Nucleus accumbens (tissue), 56 donors: ENCODE results near the gene IFTAP.
"Not testable (repeated sequence)": the region's sequence is repeated elsewhere in the genome, so short reads cannot be mapped to it uniquely, and the experiment has no call there.

Source experiments
- DNase-seq, 56 donors: peaks; one replicate each; lab custom pipeline; 2025; lab: John Stamatoyannopoulos, UW

IFTAP gene

GRCh38 chr11:36594316-36594989 is at the start of gene IFTAP:
Gene IFTAP, plus strand, starts transcription at chr11:36594502. Its CDS starts 15,602 bp downstream, at chr11:36610104.
- peak; percentile 15 to 89 (median 67) for DNase-seq

DNA sequence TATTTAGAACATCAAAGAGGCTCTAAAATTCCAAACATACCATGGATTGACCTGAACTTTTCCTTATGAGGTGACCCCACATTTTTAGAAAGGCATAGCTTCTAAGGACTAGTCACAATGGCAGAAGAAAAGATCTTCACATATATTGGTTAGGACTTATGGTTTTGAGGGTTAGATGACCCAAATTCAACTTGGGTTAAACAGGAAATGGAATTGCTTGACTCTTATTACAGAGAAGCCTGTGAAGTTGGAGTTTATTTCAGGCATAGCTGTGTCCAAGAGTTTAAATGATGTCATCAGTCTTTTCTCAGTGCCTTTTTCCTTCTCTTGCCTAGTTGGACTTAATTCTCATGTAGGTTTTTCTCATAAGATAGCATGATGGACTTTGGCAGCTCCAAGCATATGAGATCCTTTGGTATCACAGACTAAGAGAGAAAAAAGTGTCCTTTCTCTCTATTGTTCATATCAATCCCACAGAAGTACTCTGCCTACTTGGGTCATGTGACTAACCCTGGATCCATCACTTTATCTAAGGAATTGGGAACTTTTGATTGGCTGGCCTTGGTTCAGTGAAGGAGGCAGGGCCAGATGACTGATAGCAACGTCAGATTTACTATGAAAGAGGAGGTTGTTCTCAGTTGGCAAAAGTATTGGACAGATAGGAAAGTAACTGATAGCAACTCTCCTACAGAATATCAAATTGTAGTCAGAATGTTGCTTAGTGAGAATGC is 43.8 kb upstream of the IFTAP start:
- no peak for DNase-seq

DNA sequence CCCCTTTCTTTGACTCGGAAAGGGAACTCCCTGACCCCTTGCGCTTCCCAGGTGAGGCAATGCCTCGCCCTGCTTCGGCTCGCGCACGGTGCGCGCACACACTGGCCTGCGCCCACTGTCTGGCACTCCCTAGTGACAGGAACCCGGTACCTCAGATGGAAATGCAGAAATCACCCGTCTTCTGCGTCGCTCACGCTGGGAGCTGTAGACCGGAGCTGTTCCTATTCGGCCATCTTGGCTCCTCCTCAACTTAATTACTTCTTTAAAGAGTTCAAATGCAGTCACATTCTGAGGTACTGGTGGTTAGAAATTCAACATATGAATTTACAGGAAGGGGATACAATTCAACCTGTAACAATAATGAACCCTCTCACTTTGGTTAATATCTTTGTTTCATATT is 36.9 kb upstream of the IFTAP start:
- not testable (repeated sequence) for DNase-seq

- DNase-seq, result no peak
Observed at GRCh38 chr11:36557991-36558390, 36.3 kb upstream of the IFTAP start.

DNA sequence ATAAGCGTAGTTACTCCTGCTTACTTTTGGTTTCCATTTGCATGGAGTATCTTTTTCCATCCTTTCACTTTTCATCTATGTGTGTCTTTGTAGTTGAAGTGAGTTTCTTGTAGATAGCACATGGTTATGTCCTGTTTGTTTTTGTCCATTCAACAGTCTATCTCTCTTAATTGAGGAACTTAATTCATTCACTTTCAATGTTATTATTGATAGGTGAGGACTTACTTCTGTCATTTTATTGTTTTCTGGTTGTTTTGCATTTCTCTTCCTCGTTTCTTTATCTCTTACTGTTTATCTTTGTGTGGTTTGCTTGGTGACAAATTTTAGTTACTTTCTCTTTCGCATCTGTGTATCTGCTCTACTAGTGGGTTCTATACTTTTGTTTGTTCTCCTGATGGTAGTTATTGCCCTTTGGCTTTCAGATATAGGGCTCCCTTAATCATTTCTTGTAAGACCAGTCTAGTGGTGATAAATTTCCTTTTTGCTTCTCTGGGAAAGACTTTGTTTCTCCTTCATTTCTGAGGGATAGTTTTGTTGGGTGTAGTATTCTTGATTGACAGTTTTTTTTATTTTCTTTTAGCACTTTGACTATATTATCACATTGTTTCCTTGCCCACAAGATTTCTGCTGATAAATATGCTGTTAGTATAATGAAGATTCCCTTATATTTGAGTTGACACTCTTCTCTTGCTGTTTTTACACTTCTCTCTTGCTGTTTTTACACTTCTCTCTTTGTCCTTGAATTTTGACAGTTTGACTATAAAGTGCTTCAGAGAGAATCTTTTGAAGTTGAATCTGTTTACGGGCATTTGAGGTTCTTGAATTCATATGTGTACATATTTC is 35.5 kb upstream of the IFTAP start:
- DNase-seq, result no peak

DNA sequence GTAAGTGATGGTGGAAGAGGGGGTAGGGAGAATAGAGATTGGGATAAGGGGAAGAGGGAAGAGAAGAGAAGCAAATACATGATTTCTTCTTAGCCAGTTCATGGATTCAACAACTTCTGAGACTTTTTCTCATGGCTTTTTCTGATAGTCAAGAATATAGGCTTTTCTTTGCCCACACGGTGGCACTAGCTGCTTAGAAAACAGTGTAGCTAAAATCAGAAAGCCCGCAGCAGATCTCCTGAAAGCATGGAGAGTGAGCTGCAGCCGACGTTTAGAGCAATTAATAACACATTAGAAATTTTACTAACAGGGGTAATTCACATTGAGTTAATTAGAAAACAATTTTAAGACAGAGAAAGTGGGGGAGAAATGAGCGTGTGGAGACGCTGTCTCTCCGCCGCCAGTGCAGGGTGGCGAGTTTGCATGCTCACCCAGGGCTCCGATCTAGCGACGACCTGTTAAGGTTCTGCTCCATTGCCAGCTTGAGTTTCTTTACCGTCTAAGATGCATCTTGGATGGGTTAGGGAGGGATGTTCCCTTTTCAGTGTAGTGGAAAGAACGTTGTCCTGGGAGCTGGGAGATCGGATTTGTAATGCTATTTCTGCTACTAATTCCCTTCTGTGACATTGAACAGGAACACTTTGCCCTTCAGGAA is 29.8 kb upstream of the IFTAP start:
- peak in 40 of 56 donors; percentile 3 to 76 (median 35) for DNase-seq

- DNase-seq, result no peak
Observed at GRCh38 chr11:36565031-36565610, 29.2 kb upstream of the IFTAP start.

GRCh38 chr11:36566407-36567053 is 27.8 kb upstream of the IFTAP start:
- no peak for DNase-seq

DNA sequence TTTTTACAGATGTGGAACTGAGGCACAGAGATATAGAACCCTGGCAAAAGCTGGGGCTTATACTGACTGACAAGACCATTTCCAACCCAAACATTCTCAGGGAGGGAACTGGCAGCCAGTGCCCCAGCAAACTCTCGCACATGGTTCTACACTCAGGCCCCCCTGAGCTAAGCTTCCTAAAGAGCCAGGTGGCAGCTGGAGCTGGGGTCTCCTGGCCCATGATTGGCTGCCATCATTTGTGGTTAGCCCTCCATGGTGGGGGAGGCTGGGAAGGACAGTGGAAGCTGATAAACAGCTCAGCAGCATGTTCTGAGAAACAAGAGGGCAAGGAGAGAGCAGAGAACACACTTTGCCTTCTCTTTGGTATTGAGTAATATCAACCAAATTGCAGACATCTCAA is 26.6 kb upstream of the IFTAP start, which contains the start of gene RAG1:
TSS of gene RAG1 (plus strand) at position 314 of the 400 bp plus-strand sequence. CDS start 5,298 bp downstream, outside the sequence.
- DNase-seq, result no peak

GRCh38 chr11:36569095-36569494 is 25.2 kb upstream of the IFTAP start:
- no peak for DNase-seq

GRCh38 chr11:36574486-36574885 is 19.8 kb upstream of the IFTAP start:
- no peak for DNase-seq

GRCh38 chr11:36577373-36577772 is 16.9 kb upstream of the IFTAP start:
- DNase-seq, result no peak

GRCh38 chr11:36577859-36578258 is 16.4 kb upstream of the IFTAP start:
- no peak for DNase-seq

DNA sequence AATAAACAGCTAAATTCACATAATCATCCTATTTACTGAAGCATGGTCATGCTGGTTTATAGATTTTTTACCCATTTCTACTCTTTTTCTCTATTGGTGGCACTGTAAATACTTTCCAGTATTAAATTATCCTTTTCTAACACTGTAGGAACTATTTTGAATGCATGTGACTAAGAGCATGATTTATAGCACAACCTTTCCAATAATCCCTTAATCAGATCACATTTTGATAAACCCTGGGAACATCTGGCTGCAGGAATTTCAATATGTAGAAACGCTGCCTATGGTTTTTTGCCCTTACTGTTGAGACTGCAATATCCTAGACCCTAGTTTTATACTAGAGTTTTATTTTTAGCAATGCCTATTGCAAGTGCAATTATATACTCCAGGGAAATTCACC is 15.8 kb upstream of the IFTAP start:
- no peak for DNase-seq

DNA sequence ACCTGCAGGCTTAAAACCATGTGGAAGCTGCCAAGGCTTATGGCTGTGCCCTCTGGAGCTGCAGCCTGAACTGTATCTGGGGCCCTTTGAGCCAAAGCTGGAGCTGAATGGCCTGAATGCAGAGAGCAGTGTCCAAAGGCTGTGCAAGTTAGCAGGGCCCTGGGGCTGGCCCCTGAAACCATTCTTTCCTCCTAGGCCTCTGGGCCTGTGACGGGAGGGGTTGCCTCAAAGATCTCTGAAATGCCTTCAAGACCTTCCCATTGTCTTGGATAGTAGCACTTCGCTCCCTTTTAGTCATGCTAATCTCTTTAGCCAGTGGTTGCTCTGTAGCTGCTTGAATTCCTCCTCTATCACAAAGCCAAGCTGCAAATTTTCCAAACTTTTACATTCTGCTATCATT is 12.8 kb upstream of the IFTAP start:
- no peak for DNase-seq

DNA sequence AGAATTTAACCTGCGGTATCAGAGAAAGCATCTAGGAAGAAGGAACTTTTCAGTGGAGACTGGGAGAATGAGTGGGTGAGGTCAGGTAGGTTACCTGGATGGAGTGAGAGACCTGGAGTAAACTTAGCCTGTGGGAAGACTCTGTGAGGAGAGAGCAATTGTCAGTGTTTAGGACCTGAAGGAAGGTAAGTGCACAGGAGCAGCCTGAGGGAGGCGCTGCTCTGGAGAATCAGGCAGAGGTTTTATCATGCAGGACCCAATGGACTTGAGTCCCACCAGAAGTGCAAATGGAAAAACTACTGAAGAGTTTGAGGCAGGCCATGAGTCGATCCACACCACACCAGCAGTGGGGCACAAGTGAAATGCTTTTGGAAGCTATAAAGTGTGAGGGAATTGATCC is 10.6 kb upstream of the IFTAP start:
- DNase-seq, result no peak

- no peak for DNase-seq
Observed at GRCh38 chr11:36586543-36586942, 7.8 kb upstream of the IFTAP start.

DNA sequence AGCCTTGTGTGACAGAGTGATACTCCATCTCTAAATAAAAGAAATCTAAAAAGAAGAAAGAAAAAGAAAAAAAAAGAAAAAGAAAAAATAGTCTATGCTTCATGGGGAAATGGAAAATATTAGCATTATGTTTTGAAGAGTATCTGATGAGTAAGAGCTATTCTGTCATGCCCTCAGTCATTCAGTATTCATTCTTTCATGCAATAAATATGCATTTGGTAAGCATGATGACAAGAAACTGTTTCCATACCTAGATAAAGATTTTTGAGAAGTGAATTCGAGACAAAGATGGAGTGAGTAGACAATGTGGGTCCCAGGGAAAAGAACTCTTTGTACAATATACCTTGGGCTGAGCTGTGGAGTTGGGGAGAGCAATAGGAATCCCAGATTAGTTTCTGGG is 6.2 kb upstream of the IFTAP start:
- no peak for DNase-seq

- no peak for DNase-seq
Observed at GRCh38 chr11:36590513-36590912, 3.8 kb upstream of the IFTAP start.

GRCh38 chr11:36591433-36591832 is 2.9 kb upstream of the IFTAP start:
- no peak for DNase-seq
